ENCODE measurements around the gene PTPN23.
"Not testable (repeated sequence)": the region's sequence is repeated elsewhere in the genome, so short reads cannot be mapped to it uniquely, and the experiment has no call there.

The PTPN23 gene

GRCh38 chr3:47380601-47381316, at the start of gene PTPN23:
PTPN23 (plus strand) TSS chr3:47381021; CDS start chr3:47381097, 76 bp downstream.
- peak; percentile 99 for DNase-seq (ENCODE audit: low spot score)

- DNase-seq (ENCODE audit: low spot score) = no peak
Measured at GRCh38 chr3:47333907-47334306, 46.9 kb upstream of the PTPN23 start.

GRCh38 chr3:47337656-47338055, 43.2 kb upstream of the PTPN23 start:
- DNase-seq (ENCODE audit: low spot score) = no peak

- DNase-seq (ENCODE audit: low spot score) = no peak
Measured at GRCh38 chr3:47339951-47340350, 40.9 kb upstream of the PTPN23 start.

GRCh38 chr3:47340866-47341265, 40.0 kb upstream of the PTPN23 start:
- DNase-seq (ENCODE audit: low spot score) = no peak

- no peak for DNase-seq (ENCODE audit: low spot score)
Measured at GRCh38 chr3:47342151-47342550, 38.7 kb upstream of the PTPN23 start.

- DNase-seq (ENCODE audit: low spot score) = no peak
Measured at GRCh38 chr3:47342812-47343211, 38.0 kb upstream of the PTPN23 start.

- no peak for DNase-seq (ENCODE audit: low spot score)
Measured at GRCh38 chr3:47343471-47343971, 37.3 kb upstream of the PTPN23 start.

GRCh38 chr3:47344971-47345370, 35.9 kb upstream of the PTPN23 start:
- DNase-seq (ENCODE audit: low spot score) = no peak

GRCh38 chr3:47347217-47347801, 33.5 kb upstream of the PTPN23 start:
- no peak for DNase-seq (ENCODE audit: low spot score)

GRCh38 chr3:47348411-47349154, 32.2 kb upstream of the PTPN23 start:
- DNase-seq (ENCODE audit: low spot score) = no peak

- DNase-seq (ENCODE audit: low spot score) = no peak
Measured at GRCh38 chr3:47355010-47355409, 25.8 kb upstream of the PTPN23 start.

GRCh38 chr3:47356201-47356600, 24.6 kb upstream of the PTPN23 start:
- DNase-seq (ENCODE audit: low spot score) = no peak

- no peak for DNase-seq (ENCODE audit: low spot score)
Measured at GRCh38 chr3:47359323-47359722, 21.5 kb upstream of the PTPN23 start.

- peak; percentile 31 for DNase-seq (ENCODE audit: low spot score)
Measured at GRCh38 chr3:47360110-47360517, 20.7 kb upstream of the PTPN23 start.

GRCh38 chr3:47362701-47363100, 18.1 kb upstream of the PTPN23 start:
- DNase-seq (ENCODE audit: low spot score) = no peak

- no peak for DNase-seq (ENCODE audit: low spot score)
Measured at GRCh38 chr3:47365213-47366153, 15.3 kb upstream of the PTPN23 start.

- DNase-seq (ENCODE audit: low spot score) = no peak
Measured at GRCh38 chr3:47366833-47367232, 14.0 kb upstream of the PTPN23 start.

GRCh38 chr3:47367631-47368030, 13.2 kb upstream of the PTPN23 start:
- DNase-seq (ENCODE audit: low spot score) = no peak

GRCh38 chr3:47370020-47370419, 10.8 kb upstream of the PTPN23 start:
- DNase-seq (ENCODE audit: low spot score) = not testable (repeated sequence)

GRCh38 chr3:47370887-47371697, 9.7 kb upstream of the PTPN23 start:
- no peak for DNase-seq (ENCODE audit: low spot score)
